Panc1 (cell line): Measurements from ENCODE around the gene ARHGEF37.

Experiments
- CTCF ChIP-seq: fragments of 450-650 bp; IDR thresholded peaks from 2 replicates; pipeline ENCODE4 v1.5.1; 2017; ENCODE audit warnings: mild to moderate bottlenecking
- POLR2AphosphoS5 ChIP-seq: IDR thresholded peaks from 2 replicates; pipeline ENCODE4 v1.6.1; 2012; ENCODE audit warnings: mild to moderate bottlenecking, low read depth, low read length, moderate library complexity

- TF ChIP-seq CTCF, result no peak
- no peak for TF ChIP-seq POLR2AphosphoS5
These were observed 72.9 kb downstream of the ARHGEF37 start for GRCh38 chr5:149654231-149654630.
